Liver (tissue), 9 donors: ENCODE measurements around the gene JAZF1. TPM values are rescaled to one million over a fixed set of nuclear protein-coding genes. Genes with fewer than 3 reads are reported as not detected.

Source experiments
- DNase-seq: peaks from one replicate; pipeline ENCODE4 v3.0.0-alpha.2; 2017; ENCODE audit warnings: low spot score
- H3K27ac ChIP-seq, 2 donors: one replicate each; pipeline ENCODE4 v1.7.0; 2013; ENCODE audit warnings: inconsistent platforms in 2 of 2, low read length in 2 of 2, control low read depth in 1 of 2, low read depth in 1 of 2, mild to moderate bottlenecking in 1 of 2
- H3K27me3 ChIP-seq, 4 donors: one replicate each; pipeline versions ENCODE4 v1.6.1 to v1.7.0; 2013; ENCODE audit warnings: low read length in 3 of 4, inconsistent platforms in 1 of 4, mild to moderate bottlenecking in 1 of 4, moderate library complexity in 1 of 4; ENCODE audit not compliant: control insufficient read depth in 4 of 4, insufficient read depth in 4 of 4
- H3K36me3 ChIP-seq, 4 donors: one replicate each; pipeline versions ENCODE4 v1.6.1 to v1.7.0; 2013; ENCODE audit warnings: low read length in 3 of 4, mild to moderate bottlenecking in 3 of 4, low read depth in 1 of 4, moderate library complexity in 1 of 4; ENCODE audit not compliant: control insufficient read depth in 4 of 4, insufficient read depth in 3 of 4
- H3K4me1 ChIP-seq, 4 donors: one replicate each; pipeline versions ENCODE4 v1.6.1 to v1.7.0; 2013; ENCODE audit warnings: low read length in 3 of 4, mild to moderate bottlenecking in 3 of 4, moderate library complexity in 1 of 4; ENCODE audit not compliant: control insufficient read depth in 4 of 4, insufficient read depth in 4 of 4
- H3K4me3 ChIP-seq, 3 donors: one replicate each; pipeline versions ENCODE4 v1.6.1 to v1.7.0; 2013; ENCODE audit warnings: low read length in 3 of 3, control low read depth in 1 of 3, low read depth in 1 of 3, mild to moderate bottlenecking in 1 of 3
- H3K9ac ChIP-seq, 2 donors: one replicate each; pipeline ENCODE4 v1.7.0; 2013; ENCODE audit warnings: low read length in 2 of 2, mild to moderate bottlenecking in 2 of 2, moderate library complexity in 2 of 2, control low read depth in 1 of 2, low read depth in 1 of 2
- H3K9me3 ChIP-seq, 4 donors: one replicate each; pipeline versions ENCODE4 v1.6.1 to v1.7.0; 2013; ENCODE audit warnings: low read length in 3 of 4; ENCODE audit not compliant: control insufficient read depth in 4 of 4
- EGR1 ChIP-seq, 2 donors: IDR thresholded peaks; 2 replicates each; pipeline ENCODE4 v1.6.1; 2016 to 2018; ENCODE audit warnings: antibody characterized with exemption in 2 of 2, low read depth in 2 of 2
- FOXA1 ChIP-seq: IDR thresholded peaks from 2 replicates; pipeline ENCODE4 v1.6.1; 2016; ENCODE audit warnings: antibody characterized with exemption
- FOXA2 ChIP-seq: IDR thresholded peaks from 2 replicates; pipeline ENCODE4 v1.6.1; 2016; ENCODE audit warnings: antibody characterized with exemption
- GABPA ChIP-seq, 2 donors: IDR thresholded peaks in 1 of 2; conservative IDR thresholded peaks in 1 of 2; 2 replicates each; pipeline ENCODE4 v1.6.1; 2016; ENCODE audit warnings: antibody characterized with exemption in 2 of 2, mild to moderate bottlenecking in 1 of 2, moderate library complexity in 1 of 2
- HNF4A ChIP-seq, 2 donors: conservative IDR thresholded peaks; 2 replicates each; pipeline ENCODE4 v1.6.1; 2016; ENCODE audit warnings: antibody characterized with exemption in 2 of 2, mild to moderate bottlenecking in 2 of 2
- HNF4G ChIP-seq: IDR thresholded peaks from 2 replicates; pipeline ENCODE4 v1.6.1; 2016; ENCODE audit warnings: antibody characterized with exemption
- JUND ChIP-seq, 2 donors: IDR thresholded peaks; 2 replicates each; pipeline ENCODE4 v1.6.1; 2016; ENCODE audit warnings: antibody characterized with exemption in 2 of 2
- NR2F2 ChIP-seq: IDR thresholded peaks from 2 replicates; pipeline ENCODE4 v1.6.1; 2016; ENCODE audit warnings: antibody characterized with exemption
- RAD21 ChIP-seq, 2 donors: IDR thresholded peaks; 2 replicates each; pipeline ENCODE4 v1.6.1; 2016; ENCODE audit warnings: antibody characterized with exemption in 2 of 2, mild to moderate bottlenecking in 2 of 2
- RXRA ChIP-seq, 2 donors: IDR thresholded peaks; 2 replicates each; pipeline ENCODE4 v1.6.1; 2017 to 2018; ENCODE audit warnings: antibody characterized with exemption in 2 of 2, mild to moderate bottlenecking in 1 of 2
- SP1 ChIP-seq: IDR thresholded peaks from 2 replicates; pipeline ENCODE4 v1.6.1; 2018; ENCODE audit warnings: antibody characterized with exemption, mild to moderate bottlenecking
- TAF1 ChIP-seq: conservative IDR thresholded peaks from 2 replicates; pipeline ENCODE4 v1.6.1; 2016; ENCODE audit warnings: antibody characterized with exemption, mild to moderate bottlenecking
- YY1 ChIP-seq: IDR thresholded peaks from 2 replicates; pipeline ENCODE4 v1.6.1; 2016; ENCODE audit warnings: antibody characterized with exemption, mild to moderate bottlenecking
- WGBS: extraction: QIAGEN DNeasy Blood & Tissue Kit; methylation state at CpG from one replicate; pipeline ENCODE4 v1.1.7; 2013; 5-methylcytosine and 5-hydroxymethylcytosine counted together
- polyA plus RNA-seq, 2 donors: library from polyadenylated mRNA; stranded (reverse) in 1 of 2; unstranded in 1 of 2; fragments of 200-250 nt in 1 of 2; fragments of >200 nt in 1 of 2; fragmentation: Nextera tagmentation in 1 of 2; extraction: Ambion mirVana in 1 of 2; gene quantifications; one replicate each; pipeline versions ENCODE4 v1.2.1 to v1.2.3, GENCODE V29; 2013 to 2015
- total RNA-seq, 2 donors: library from RNA; depleted of rRNA; stranded (reverse); fragments of >200 nt; gene quantifications; one replicate each; pipeline ENCODE4 v1.2.3, GENCODE V29; 2014
- TF ChIP-seq, protein P1 (sequence below): IDR thresholded peaks from 2 replicates; pipeline ENCODE4 v1.6.1; 2016; ENCODE audit warnings: antibody characterized with exemption
- TF ChIP-seq, protein P2 (sequence below): IDR thresholded peaks from 2 replicates; pipeline ENCODE4 v1.6.1; 2016; ENCODE audit warnings: antibody characterized with exemption
- TF ChIP-seq, protein P3 (sequence below): IDR thresholded peaks from 2 replicates; pipeline ENCODE4 v1.6.1; 2016; ENCODE audit warnings: antibody characterized with exemption
- TF ChIP-seq, protein P4 (sequence below): fragments of 150-350 bp; IDR thresholded peaks from 2 replicates; pipeline ENCODE4 v1.5.1; 2017; ENCODE audit warnings: improper control_type of control experiment, low read depth, low read length; ENCODE audit not compliant: missing input control
- TF ChIP-seq, protein P5 (sequence below): IDR thresholded peaks from 2 replicates; pipeline ENCODE4 v1.6.1; 2016; ENCODE audit warnings: antibody characterized with exemption, mild to moderate bottlenecking
- donor health status: healthy.
- donor health status: healthy.
- donor health status: healthy.
- donor health status: healthy.
- donor health status: healthy.

JAZF1 gene
- total and polyA plus RNA-seq, 4 donors = 2.7 to 17.8 (median 4.0) TPM

DNA sequence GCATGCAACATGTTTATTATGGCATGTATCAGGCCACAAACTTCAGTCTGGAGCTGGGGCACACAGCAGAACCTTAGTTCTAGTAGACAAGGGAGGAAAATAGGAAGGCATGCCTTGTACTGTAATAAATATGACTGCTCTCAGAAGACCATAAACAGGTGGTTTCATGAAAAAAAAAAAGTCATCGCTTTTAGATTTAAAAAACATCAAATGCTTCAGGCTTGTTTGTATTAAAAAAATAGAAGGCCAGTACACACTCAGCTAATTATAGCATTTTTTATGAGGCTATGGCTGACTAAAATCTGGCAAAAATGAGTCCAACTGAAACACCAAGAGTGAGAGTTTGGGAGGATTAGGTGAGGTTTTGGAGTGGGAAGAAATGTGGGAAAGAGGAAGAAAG lies 204.1 kb downstream of the JAZF1 start:
- Histone ChIP-seq H3K9ac (no peak overlapping the region), H3K4me3 (no peak overlapping the region), H3K4me1 (no peaks in the 10 kb centered on the region), H3K36me3 (no peaks in the 10 kb centered on the region), H3K9me3 (no peaks in the 10 kb centered on the region), H3K27me3 (no peaks in the 10 kb centered on the region), H3K27ac (no peak overlapping the region)
- 96% methylated on average over 1 of the region's 1 CpG for WGBS
- DNase-seq = no peak
- TF ChIP-seq SP1 (no peak), HNF4G (no peak), EGR1 (IDR thresholded peaks at IDR 0.05; ENCODE audit: low read depth in 2 of 2) (no peak), JUND (IDR thresholded peaks at IDR 0.05) (no peak), GABPA (IDR thresholded peaks at IDR 0.05 in 1 of 2, conservative IDR thresholded peaks at IDR 0.05 in 1 of 2) (no peak), YY1 (no peak), RAD21 (IDR thresholded peaks at IDR 0.05) (no peak), RXRA (IDR thresholded peaks at IDR 0.05) (no peak), HNF4A (conservative IDR thresholded peaks at IDR 0.05) (no peak), FOXA1 (no peak), TAF1 (no peak), FOXA2 (no peak), NR2F2 (no peak)
- TF ChIP-seq, protein P1, sequence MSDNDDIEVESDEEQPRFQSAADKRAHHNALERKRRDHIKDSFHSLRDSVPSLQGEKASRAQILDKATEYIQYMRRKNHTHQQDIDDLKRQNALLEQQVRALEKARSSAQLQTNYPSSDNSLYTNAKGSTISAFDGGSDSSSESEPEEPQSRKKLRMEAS = no peak
- TF ChIP-seq, protein P2, sequence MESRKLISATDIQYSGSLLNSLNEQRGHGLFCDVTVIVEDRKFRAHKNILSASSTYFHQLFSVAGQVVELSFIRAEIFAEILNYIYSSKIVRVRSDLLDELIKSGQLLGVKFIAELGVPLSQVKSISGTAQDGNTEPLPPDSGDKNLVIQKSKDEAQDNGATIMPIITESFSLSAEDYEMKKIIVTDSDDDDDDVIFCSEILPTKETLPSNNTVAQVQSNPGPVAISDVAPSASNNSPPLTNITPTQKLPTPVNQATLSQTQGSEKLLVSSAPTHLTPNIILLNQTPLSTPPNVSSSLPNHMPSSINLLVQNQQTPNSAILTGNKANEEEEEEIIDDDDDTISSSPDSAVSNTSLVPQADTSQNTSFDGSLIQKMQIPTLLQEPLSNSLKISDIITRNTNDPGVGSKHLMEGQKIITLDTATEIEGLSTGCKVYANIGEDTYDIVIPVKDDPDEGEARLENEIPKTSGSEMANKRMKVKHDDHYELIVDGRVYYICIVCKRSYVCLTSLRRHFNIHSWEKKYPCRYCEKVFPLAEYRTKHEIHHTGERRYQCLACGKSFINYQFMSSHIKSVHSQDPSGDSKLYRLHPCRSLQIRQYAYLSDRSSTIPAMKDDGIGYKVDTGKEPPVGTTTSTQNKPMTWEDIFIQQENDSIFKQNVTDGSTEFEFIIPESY = no peak
- TF ChIP-seq, protein P3, sequence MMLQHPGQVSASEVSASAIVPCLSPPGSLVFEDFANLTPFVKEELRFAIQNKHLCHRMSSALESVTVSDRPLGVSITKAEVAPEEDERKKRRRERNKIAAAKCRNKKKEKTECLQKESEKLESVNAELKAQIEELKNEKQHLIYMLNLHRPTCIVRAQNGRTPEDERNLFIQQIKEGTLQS = no peak
- TF ChIP-seq, protein P4, sequence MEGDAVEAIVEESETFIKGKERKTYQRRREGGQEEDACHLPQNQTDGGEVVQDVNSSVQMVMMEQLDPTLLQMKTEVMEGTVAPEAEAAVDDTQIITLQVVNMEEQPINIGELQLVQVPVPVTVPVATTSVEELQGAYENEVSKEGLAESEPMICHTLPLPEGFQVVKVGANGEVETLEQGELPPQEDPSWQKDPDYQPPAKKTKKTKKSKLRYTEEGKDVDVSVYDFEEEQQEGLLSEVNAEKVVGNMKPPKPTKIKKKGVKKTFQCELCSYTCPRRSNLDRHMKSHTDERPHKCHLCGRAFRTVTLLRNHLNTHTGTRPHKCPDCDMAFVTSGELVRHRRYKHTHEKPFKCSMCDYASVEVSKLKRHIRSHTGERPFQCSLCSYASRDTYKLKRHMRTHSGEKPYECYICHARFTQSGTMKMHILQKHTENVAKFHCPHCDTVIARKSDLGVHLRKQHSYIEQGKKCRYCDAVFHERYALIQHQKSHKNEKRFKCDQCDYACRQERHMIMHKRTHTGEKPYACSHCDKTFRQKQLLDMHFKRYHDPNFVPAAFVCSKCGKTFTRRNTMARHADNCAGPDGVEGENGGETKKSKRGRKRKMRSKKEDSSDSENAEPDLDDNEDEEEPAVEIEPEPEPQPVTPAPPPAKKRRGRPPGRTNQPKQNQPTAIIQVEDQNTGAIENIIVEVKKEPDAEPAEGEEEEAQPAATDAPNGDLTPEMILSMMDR = no peak
- TF ChIP-seq, protein P5, sequence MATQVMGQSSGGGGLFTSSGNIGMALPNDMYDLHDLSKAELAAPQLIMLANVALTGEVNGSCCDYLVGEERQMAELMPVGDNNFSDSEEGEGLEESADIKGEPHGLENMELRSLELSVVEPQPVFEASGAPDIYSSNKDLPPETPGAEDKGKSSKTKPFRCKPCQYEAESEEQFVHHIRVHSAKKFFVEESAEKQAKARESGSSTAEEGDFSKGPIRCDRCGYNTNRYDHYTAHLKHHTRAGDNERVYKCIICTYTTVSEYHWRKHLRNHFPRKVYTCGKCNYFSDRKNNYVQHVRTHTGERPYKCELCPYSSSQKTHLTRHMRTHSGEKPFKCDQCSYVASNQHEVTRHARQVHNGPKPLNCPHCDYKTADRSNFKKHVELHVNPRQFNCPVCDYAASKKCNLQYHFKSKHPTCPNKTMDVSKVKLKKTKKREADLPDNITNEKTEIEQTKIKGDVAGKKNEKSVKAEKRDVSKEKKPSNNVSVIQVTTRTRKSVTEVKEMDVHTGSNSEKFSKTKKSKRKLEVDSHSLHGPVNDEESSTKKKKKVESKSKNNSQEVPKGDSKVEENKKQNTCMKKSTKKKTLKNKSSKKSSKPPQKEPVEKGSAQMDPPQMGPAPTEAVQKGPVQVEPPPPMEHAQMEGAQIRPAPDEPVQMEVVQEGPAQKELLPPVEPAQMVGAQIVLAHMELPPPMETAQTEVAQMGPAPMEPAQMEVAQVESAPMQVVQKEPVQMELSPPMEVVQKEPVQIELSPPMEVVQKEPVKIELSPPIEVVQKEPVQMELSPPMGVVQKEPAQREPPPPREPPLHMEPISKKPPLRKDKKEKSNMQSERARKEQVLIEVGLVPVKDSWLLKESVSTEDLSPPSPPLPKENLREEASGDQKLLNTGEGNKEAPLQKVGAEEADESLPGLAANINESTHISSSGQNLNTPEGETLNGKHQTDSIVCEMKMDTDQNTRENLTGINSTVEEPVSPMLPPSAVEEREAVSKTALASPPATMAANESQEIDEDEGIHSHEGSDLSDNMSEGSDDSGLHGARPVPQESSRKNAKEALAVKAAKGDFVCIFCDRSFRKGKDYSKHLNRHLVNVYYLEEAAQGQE = no peak
